Right lobe of liver (tissue), 6 donors: Measurements from ENCODE around the gene STAP2. TPM values are rescaled to one million over a fixed set of nuclear protein-coding genes. Genes with fewer than 3 reads are reported as not detected.

Source experiments
- ATAC-seq, 4 donors: fragments of 200-7000 bp; cut with Tn5 transposase; one replicate each; pipeline ENCODE4 v1.9.1; 2020; ENCODE audit warnings: mild to moderate bottlenecking in 4 of 4, moderate library complexity in 4 of 4
- DNase-seq, 3 donors: peaks; one replicate each; pipeline ENCODE4 v3.0.0-alpha.2; 2020
- H3K27ac ChIP-seq, 3 donors: fragments of 200-600 bp; one replicate each; pipeline ENCODE4 v1.8.0; 2022
- H3K27me3 ChIP-seq, 2 donors: fragments of 200-600 bp; one replicate each; pipeline ENCODE4 v1.8.0; 2022
- H3K36me3 ChIP-seq, 4 donors: fragments of 200-600 bp; sonication (generic) in 1 of 4; one replicate each; pipeline versions ENCODE4 v1.5.1 to v1.8.0; 2017 to 2022; ENCODE audit warnings: control low read depth in 1 of 4
- H3K4me1 ChIP-seq, 4 donors: fragments of 200-600 bp; sonication (generic) in 1 of 4; one replicate each; pipeline versions ENCODE4 v1.5.1 to v1.8.0; 2017 to 2022; ENCODE audit warnings: control low read depth in 1 of 4
- H3K4me3 ChIP-seq, 3 donors: fragments of 200-600 bp; one replicate each; pipeline ENCODE4 v1.8.0; 2022
- H3K9me3 ChIP-seq, 4 donors: fragments of 200-600 bp; sonication (generic) in 1 of 4; one replicate each; pipeline versions ENCODE4 v1.5.1 to v1.8.0; 2017 to 2022; ENCODE audit warnings: control low read depth in 1 of 4
- POLR2A ChIP-seq: fragments of 450-650 bp; IDR thresholded peaks from one replicate; pipeline ENCODE4 v1.6.1; 2017; ENCODE audit warnings: antibody characterized with exemption, mild to moderate bottlenecking
- WGBS: methylation state at CpG from one replicate; pipeline ENCODE4 v1.1.6; 2018; ENCODE audit warnings: low coverage, low lambda C conversion rate; ENCODE audit not compliant: insufficient coverage; ENCODE audit errors: missing lambda C conversion rate; 5-methylcytosine and 5-hydroxymethylcytosine counted together
- intact Hi-C, 2 donors: fragments of 100-400 bp; cut with DNase I; formaldehyde crosslinking; loops; one replicate each; pipeline versions ENCODE4 v1.11.2 to v1.14.1; 2022
- total RNA-seq, 6 experiments: library from RNA; depleted of rRNA in 2 of 6; stranded (reverse); fragments of >200 nt in 2 of 6; fragmentation: NEBNext Ultra II Directional in 3 of 6; extraction: Animal tissue kit (Norgen Biotek cat#: 25700) in 3 of 6; gene quantifications; one replicate each; pipeline versions ENCODE4 v1.1.0 to v1.2.4, GENCODE V29; 2016 to 2023
- TF ChIP-seq, protein P1 (sequence below), 4 donors: fragments of 200-600 bp in 3 of 4; fragments of 450-650 bp in 1 of 4; IDR thresholded peaks; one replicate each; pipeline versions ENCODE4 v1.5.1 to v1.8.0; 2016 to 2022; ENCODE audit warnings: antibody characterized with exemption in 4 of 4, mild to moderate bottlenecking in 2 of 4
- donor health status: DM: no; HTN: yes; CAD: no.
- donor health status: DM: no; HTN: no; CAD: no.
- donor health status: DM: no; HTN: no; CAD: no.
- donor health status: DM: no; HTN: yes; CAD: no.
- donor health status: DM: no; HTN: yes; CAD: no.

STAP2 gene
- total RNA-seq, 6 experiments from 2014 or later, result 21.4 to 51.5 (median 43.0) TPM

DNA sequence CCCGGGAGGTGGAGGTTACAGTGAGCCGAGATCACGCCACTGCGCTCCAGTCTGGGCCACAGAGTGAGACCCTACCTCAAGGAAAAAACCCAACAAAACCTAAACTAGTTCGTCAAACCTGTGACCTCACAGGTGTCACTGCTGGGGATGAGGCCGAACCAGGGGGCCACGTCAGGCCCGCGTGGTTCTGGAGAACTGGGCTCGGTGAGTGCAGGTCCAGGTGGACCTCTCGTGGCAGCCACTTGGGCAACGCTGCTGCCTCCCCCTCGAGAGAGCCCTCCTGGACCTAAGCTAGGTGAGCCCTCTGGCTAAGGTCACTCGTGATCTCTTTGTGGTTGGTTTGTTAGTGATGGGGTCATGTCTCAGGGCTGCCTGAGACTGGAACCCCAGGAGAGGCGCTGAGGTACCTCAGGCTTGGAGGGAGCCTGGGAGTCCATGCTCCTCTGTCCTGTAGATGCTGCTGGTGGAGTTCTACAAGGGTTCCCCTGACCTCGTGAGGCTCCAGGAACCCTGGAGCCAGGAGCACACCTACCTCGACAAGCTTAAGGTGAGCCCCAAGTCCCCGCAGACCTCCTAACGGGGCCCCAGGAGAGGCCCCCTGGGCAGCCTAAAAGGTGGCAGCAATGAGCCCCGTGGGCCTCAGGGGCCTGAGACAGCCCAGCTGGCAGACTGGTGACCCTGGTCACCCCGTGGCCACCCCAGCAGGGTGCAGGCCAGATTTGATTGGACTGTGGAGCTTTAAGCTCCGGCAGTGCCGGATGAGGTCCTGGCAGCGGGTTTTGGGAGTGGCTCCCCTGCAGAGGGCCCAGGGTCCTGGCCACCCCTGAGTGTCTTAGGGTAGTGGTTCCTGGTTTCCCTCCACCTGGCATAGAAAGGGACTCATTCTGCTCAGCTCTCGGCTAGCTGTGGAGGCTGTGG lies 20.3 kb upstream of the STAP2 start:
- no peak for DNase-seq
- intact Hi-C loops, result no loop called here
- H3K4me1 ChIP-seq, result no peaks in the 10 kb centered on the region
- no peak overlapping the region for H3K4me3 ChIP-seq
- no peaks in the 10 kb centered on the region for H3K9me3 ChIP-seq
- TF ChIP-seq POLR2A, result no peak
- TF ChIP-seq, protein P1, sequence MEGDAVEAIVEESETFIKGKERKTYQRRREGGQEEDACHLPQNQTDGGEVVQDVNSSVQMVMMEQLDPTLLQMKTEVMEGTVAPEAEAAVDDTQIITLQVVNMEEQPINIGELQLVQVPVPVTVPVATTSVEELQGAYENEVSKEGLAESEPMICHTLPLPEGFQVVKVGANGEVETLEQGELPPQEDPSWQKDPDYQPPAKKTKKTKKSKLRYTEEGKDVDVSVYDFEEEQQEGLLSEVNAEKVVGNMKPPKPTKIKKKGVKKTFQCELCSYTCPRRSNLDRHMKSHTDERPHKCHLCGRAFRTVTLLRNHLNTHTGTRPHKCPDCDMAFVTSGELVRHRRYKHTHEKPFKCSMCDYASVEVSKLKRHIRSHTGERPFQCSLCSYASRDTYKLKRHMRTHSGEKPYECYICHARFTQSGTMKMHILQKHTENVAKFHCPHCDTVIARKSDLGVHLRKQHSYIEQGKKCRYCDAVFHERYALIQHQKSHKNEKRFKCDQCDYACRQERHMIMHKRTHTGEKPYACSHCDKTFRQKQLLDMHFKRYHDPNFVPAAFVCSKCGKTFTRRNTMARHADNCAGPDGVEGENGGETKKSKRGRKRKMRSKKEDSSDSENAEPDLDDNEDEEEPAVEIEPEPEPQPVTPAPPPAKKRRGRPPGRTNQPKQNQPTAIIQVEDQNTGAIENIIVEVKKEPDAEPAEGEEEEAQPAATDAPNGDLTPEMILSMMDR (IDR thresholded peaks at IDR 0.05), result no peak
- H3K27ac ChIP-seq, result no peak overlapping the region
- H3K36me3 ChIP-seq, result peaks cover 0 to 42% (median 13%) of the 10 kb centered on the region in 4 donors
- H3K27me3 ChIP-seq, result no peaks in the 10 kb centered on the region
- 0% methylated on average over 1 of the region's 25 CpGs for WGBS
- peak in 1 of 4 donors; percentile 2 for ATAC-seq

DNA sequence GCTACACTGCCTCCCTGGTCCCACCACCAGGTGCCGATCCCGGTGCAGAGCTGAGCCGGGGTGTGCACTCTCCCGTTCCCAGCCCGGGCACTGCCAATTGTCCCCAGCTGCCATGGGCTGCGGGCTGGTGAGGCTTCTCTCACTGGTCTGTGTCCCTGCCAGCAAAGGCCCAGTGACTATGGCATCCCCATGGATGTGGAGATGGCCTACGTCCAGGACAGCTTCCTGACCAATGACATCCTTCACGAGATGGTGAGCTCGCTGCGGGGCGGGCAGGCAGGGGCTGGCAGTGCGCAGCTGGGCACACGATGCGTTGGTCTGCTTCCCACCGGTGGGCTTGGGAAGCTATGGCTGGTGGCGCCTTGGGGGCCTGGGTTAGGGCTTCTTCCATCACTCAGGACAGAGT lies 19.3 kb upstream of the STAP2 start:
- intact Hi-C loops, result no loop called here
- H3K36me3 ChIP-seq, result peaks cover 0 to 32% (median 8%) of the 10 kb centered on the region in 4 donors
- DNase-seq, result peak in 1 of 3 donors; percentile 49

DNA sequence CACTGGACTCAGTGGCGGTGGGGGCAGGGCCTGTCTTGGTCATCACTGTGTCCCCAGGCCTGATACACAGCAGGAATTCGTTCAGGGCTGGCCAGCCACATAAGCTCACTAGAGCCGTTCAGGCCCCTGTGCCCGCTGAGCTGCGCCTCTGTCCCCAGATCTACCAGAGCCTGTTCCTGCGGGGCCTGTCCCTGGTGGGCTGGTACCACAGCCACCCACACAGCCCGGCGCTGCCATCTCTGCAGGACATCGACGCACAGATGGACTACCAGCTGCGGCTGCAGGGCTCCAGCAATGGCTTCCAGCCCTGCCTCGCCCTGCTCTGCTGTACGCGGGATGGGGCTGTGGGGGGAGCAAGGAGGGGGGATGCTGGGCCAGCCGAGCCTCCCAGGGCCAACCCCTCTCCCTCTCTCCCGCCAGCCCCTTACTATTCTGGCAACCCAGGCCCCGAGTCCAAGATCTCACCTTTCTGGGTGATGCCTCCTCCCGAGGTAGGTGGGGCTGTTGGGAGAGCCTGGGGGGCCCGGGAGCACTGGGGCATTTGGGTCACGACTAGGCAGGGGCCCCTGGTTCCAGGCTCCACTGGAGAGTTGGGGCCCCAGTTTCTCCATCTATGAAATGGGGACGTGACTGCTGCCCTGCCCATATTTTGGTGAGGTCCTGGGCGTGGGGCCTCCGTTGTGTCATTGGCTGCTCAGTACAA lies 18.6 kb upstream of the STAP2 start:
- intact Hi-C loops, result no loop called here
- no peaks in the 10 kb centered on the region for H3K9me3 ChIP-seq
- H3K36me3 ChIP-seq, result peaks cover 0 to 25% (median 4%) of the 10 kb centered on the region in 4 donors
- TF ChIP-seq POLR2A, result no peak
- TF ChIP-seq, protein P1 (IDR thresholded peaks at IDR 0.05), result no peak
- peak in 1 of 3 donors; percentile 50 for DNase-seq
- no peaks in the 10 kb centered on the region for H3K4me1 ChIP-seq
- H3K27me3 ChIP-seq, result no peaks in the 10 kb centered on the region
- no peak overlapping the region for H3K4me3 ChIP-seq
- WGBS, result 67% methylated on average over 1 of the region's 23 CpGs
- no peak overlapping the region for H3K27ac ChIP-seq
- ATAC-seq, result no peak

More for the DNA sequence above, 19.3 kb upstream of the STAP2 start:
- TF ChIP-seq, protein P1 (IDR thresholded peaks at IDR 0.05), result no peak
- no peak for TF ChIP-seq POLR2A
- no peaks in the 10 kb centered on the region for H3K9me3 ChIP-seq
- H3K27ac ChIP-seq, result no peak overlapping the region
- ATAC-seq, result no peak
- H3K4me1 ChIP-seq, result no peaks in the 10 kb centered on the region
- H3K27me3 ChIP-seq, result no peaks in the 10 kb centered on the region
- no peak overlapping the region for H3K4me3 ChIP-seq
- WGBS, result no CpG with 5 or more reads among the region's 16 CpGs

DNA sequence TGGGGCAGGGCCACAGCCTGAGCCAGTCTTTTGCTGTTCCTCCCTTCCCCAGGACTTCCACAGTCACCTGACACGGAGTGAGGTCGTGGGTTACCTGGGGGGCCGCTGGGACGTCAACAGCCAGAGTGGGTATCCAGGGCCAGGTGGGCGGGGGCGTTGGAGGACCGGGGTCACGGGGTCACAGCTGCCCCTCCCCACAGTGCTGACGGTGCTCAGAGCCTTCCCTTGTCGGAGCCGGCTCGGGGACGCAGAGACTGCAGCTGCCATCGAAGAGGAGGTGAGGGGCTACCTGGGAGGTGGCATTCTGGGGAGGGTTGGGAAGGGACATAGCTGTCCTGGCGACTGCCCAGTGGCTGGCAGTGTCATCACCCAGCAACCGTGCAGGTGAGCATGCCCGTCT lies 16.3 kb upstream of the STAP2 start:
- no peaks in the 10 kb centered on the region for H3K27me3 ChIP-seq
- no peaks in the 10 kb centered on the region for H3K4me1 ChIP-seq
- ATAC-seq (peak in 2 of 4 donors; percentile 5 to 6), DNase-seq (peak in 1 of 3 donors; percentile 53)
- H3K36me3 ChIP-seq, result peaks cover 0 to 9% (median 0%) of the 10 kb centered on the region in 4 donors
- intact Hi-C loops, result no loop called here
- TF ChIP-seq, protein P1 (IDR thresholded peaks at IDR 0.05), result no peak
- TF ChIP-seq POLR2A, result no peak
- no peak overlapping the region for H3K4me3 ChIP-seq
- H3K9me3 ChIP-seq, result no peaks in the 10 kb centered on the region
- 46% methylated on average over 5 of the region's 17 CpGs for WGBS
- H3K27ac ChIP-seq, result no peak overlapping the region
